HG03378 (cell line): ENCODE measurements around the gene MEOX1.

Source experiments
- ATAC-seq: cut with Tn5 transposase; IDR thresholded peaks from one replicate; pipeline ENCODE4 v1.9.1; 2021; ENCODE audit warnings: mild to moderate bottlenecking, moderate library complexity; ENCODE audit not compliant: unreplicated experiment

MEOX1 gene

GRCh38 chr17:43683928-43684653 lies 22.4 kb upstream of the MEOX1 start:
- no peak for ATAC-seq

GRCh38 chr17:43680461-43680860 lies 18.7 kb upstream of the MEOX1 start:
- no peak for ATAC-seq

- ATAC-seq = no peak
These were observed 18.2 kb upstream of the MEOX1 start for GRCh38 chr17:43679911-43680310.

- ATAC-seq = no peak
These were observed 17.7 kb upstream of the MEOX1 start for GRCh38 chr17:43679401-43679800.

GRCh38 chr17:43676471-43676870 lies 14.7 kb upstream of the MEOX1 start:
- ATAC-seq = no peak

GRCh38 chr17:43674394-43674793 lies 12.7 kb upstream of the MEOX1 start:
- no peak for ATAC-seq

GRCh38 chr17:43673516-43674323 lies 12.0 kb upstream of the MEOX1 start:
- no peak for ATAC-seq

GRCh38 chr17:43671755-43672519 lies 10.2 kb upstream of the MEOX1 start:
- no peak for ATAC-seq

- ATAC-seq = no peak
These were observed 9.4 kb upstream of the MEOX1 start for GRCh38 chr17:43671031-43671692.

GRCh38 chr17:43670645-43671030 lies 8.9 kb upstream of the MEOX1 start:
- no peak for ATAC-seq

- no peak for ATAC-seq
These were observed 8.4 kb upstream of the MEOX1 start for GRCh38 chr17:43669971-43670644.

GRCh38 chr17:43667947-43668348 lies 6.2 kb upstream of the MEOX1 start:
- no peak for ATAC-seq

- ATAC-seq = no peak
These were observed 5.8 kb upstream of the MEOX1 start for GRCh38 chr17:43667506-43667905.

- no peak for ATAC-seq
These were observed 4.2 kb upstream of the MEOX1 start for GRCh38 chr17:43665937-43666236.

GRCh38 chr17:43665084-43665936 lies 3.6 kb upstream of the MEOX1 start:
- ATAC-seq = no peak

- no peak for ATAC-seq
These were observed 2.4 kb upstream of the MEOX1 start for GRCh38 chr17:43664096-43664495.

- no peak for ATAC-seq
These were observed 1.7 kb upstream of the MEOX1 start for GRCh38 chr17:43663383-43663782.

GRCh38 chr17:43662413-43663141 lies 855 bp upstream of the MEOX1 start:
- no peak for ATAC-seq

GRCh38 chr17:43660816-43661493 lies 767 bp downstream of the MEOX1 start:
- no peak for ATAC-seq
